HepG2 (cell line): ENCODE data around the gene EIF3L. TPM values are rescaled to one million over a fixed set of nuclear protein-coding genes. Genes with fewer than 3 reads are reported as not detected.

Source experiments
- ATM ChIP-seq: fragments of 450-650 bp; IDR thresholded peaks from 2 replicates; pipeline ENCODE4 v1.7.1; 2017; ENCODE audit warnings: mild to moderate bottlenecking, borderline replicate concordance
- CC2D1A ChIP-seq: sonication (generic); formaldehyde crosslinking; IDR thresholded peaks from 2 replicates; pipeline ENCODE4 v1.8.1; 2023; ENCODE audit warnings: mild to moderate bottlenecking, missing genetic modification reagents
- DNMT3B ChIP-seq: conservative IDR thresholded peaks from 2 replicates; pipeline ENCODE4 v1.6.1; 2016; ENCODE audit warnings: missing biosample characterization, control low read depth
- DR1 ChIP-seq: sonication (generic); formaldehyde crosslinking; IDR thresholded peaks from 2 replicates; pipeline ENCODE4 v1.8.0; 2021; ENCODE audit warnings: mild to moderate bottlenecking, missing genetic modification reagents, inconsistent platforms
- EEA1 ChIP-seq: sonication (generic); formaldehyde crosslinking; IDR thresholded peaks from 2 replicates; pipeline ENCODE4 v1.5.1; 2020; ENCODE audit warnings: mild to moderate bottlenecking, missing genetic modification reagents, borderline replicate concordance
- ESRRA ChIP-seq: sonication (generic); formaldehyde crosslinking; IDR thresholded peaks from 2 replicates; pipeline ENCODE4 v1.5.1; 2020; ENCODE audit warnings: mild to moderate bottlenecking, low read depth, missing genetic modification reagents
- FOXO1 ChIP-seq: sonication (generic); formaldehyde crosslinking; IDR thresholded peaks from 2 replicates; pipeline ENCODE4 v1.4.0; 2020; ENCODE audit warnings: missing genetic modification reagents
- GZF1 ChIP-seq: sonication (generic); formaldehyde crosslinking; IDR thresholded peaks from 2 replicates; pipeline ENCODE4 v1.5.1; 2020; ENCODE audit warnings: mild to moderate bottlenecking, missing genetic modification reagents
- HDAC2 ChIP-seq: sonication (generic); formaldehyde crosslinking; IDR thresholded peaks from 2 replicates; pipeline ENCODE4 v1.4.0; 2020; ENCODE audit warnings: missing genetic modification reagents
- HNF4A ChIP-seq: sonication (generic); formaldehyde crosslinking; IDR thresholded peaks from 2 replicates; pipeline ENCODE4 v1.4.0; 2020; ENCODE audit warnings: missing genetic modification reagents
- KLF11 ChIP-seq: IDR thresholded peaks from 2 replicates; pipeline ENCODE4 v1.6.1; 2016; ENCODE audit warnings: missing compliant biosample characterization
- NR2C2 ChIP-seq: sonication (generic); formaldehyde crosslinking; IDR thresholded peaks from 2 replicates; pipeline ENCODE4 v1.4.0; 2020; ENCODE audit warnings: missing genetic modification reagents, mild to moderate bottlenecking, moderate library complexity, borderline replicate concordance
- REL ChIP-seq: sonication (generic); formaldehyde crosslinking; conservative IDR thresholded peaks from 2 replicates; pipeline ENCODE4 v1.8.0; 2022; ENCODE audit warnings: mild to moderate bottlenecking, missing genetic modification reagents, moderate library complexity
- SSRP1 ChIP-seq: IDR thresholded peaks from 2 replicates; pipeline ENCODE4 v1.6.1; 2016; ENCODE audit warnings: control low read depth
- TSC22D2 ChIP-seq: sonication (generic); formaldehyde crosslinking; IDR thresholded peaks from 2 replicates; pipeline ENCODE4 v1.5.1; 2020; ENCODE audit warnings: missing genetic modification reagents, mild to moderate bottlenecking, borderline replicate concordance
- ZBTB14 ChIP-seq: sonication (generic); formaldehyde crosslinking; IDR thresholded peaks from 2 replicates; pipeline ENCODE4 v1.4.0; 2020; ENCODE audit warnings: missing genetic modification reagents
- ZNF296 ChIP-seq: sonication (generic); formaldehyde crosslinking; conservative IDR thresholded peaks from 2 replicates; pipeline ENCODE4 v1.5.0; 2020; ENCODE audit warnings: mild to moderate bottlenecking, missing genetic modification reagents
- ZNF460 ChIP-seq: sonication (generic); formaldehyde crosslinking; IDR thresholded peaks from 2 replicates; pipeline ENCODE4 v1.5.1; 2020; ENCODE audit warnings: missing genetic modification reagents, mild to moderate bottlenecking, borderline replicate concordance
- ZNF749 ChIP-seq: sonication (generic); formaldehyde crosslinking; IDR thresholded peaks from 2 replicates; pipeline ENCODE4 v1.8.0; 2022; ENCODE audit warnings: mild to moderate bottlenecking, missing genetic modification reagents, moderate library complexity, borderline replicate concordance
- ZNF768 ChIP-seq: sonication (generic); formaldehyde crosslinking; IDR thresholded peaks from 2 replicates; pipeline ENCODE4 v1.4.0; 2020; ENCODE audit warnings: missing genetic modification reagents
- ZNF777 ChIP-seq: sonication (generic); formaldehyde crosslinking; IDR thresholded peaks from 2 replicates; pipeline ENCODE4 v1.4.0; 2020; ENCODE audit warnings: missing genetic modification reagents
- polyA plus RNA-seq, 8 experiments: library from polyadenylated mRNA; depleted of rRNA in 3 of 8; stranded (reverse) in 7 of 8; unstranded in 1 of 8; fragments of >200 nt; fragmentation: Illumina TruSeq in 4 of 8; extraction: Trizol in 4 of 8; gene quantifications; 2 replicates each; pipeline versions ENCODE4 v1.2.1 to v1.2.3, GENCODE V29; 2011 to 2016; ENCODE audit warnings: low read depth in 4 of 8, missing spikeins in 1 of 8, mixed read lengths in 1 of 8; ENCODE audit not compliant: insufficient read depth in 1 of 8
- total RNA-seq, 5 experiments: library from RNA; depleted of rRNA; stranded (reverse); fragments of >200 nt; fragmentation: Illumina TruSeq; extraction: Trizol; gene quantifications; 2 replicates each; pipeline ENCODE4 v1.2.3, GENCODE V29; 2016; ENCODE audit warnings: low read depth in 1 of 5
- TF ChIP-seq, protein P1 (sequence below): sonication (generic); formaldehyde crosslinking; IDR thresholded peaks from 2 replicates; pipeline ENCODE4 v1.4.0; 2020; ENCODE audit warnings: missing genetic modification reagents
- TF ChIP-seq, protein P2 (sequence below): sonication (generic); formaldehyde crosslinking; IDR thresholded peaks from 2 replicates; pipeline ENCODE4 v1.5.0; 2020; ENCODE audit warnings: mild to moderate bottlenecking, missing genetic modification reagents, borderline replicate concordance
- TF ChIP-seq, protein P3 (sequence below): sonication (generic); IDR thresholded peaks from 2 replicates; pipeline ENCODE4 v1.6.1; 2016; ENCODE audit warnings: low read depth, borderline replicate concordance

Gene EIF3L
- total and polyA plus RNA-seq, 2 of the 13 experiments (the other 11 are each of a cell fraction or from before 2014, with no cell fraction given): 514 to 793 TPM

- TF ChIP-seq HDAC2 (CRISPR knock-in tag): peak; percentile 50; the same call in 1 of the 2 replicates
- TF ChIP-seq ZNF296 (CRISPR knock-in tag): no peak
- TF ChIP-seq CC2D1A (CRISPR knock-in tag): no peak
- TF ChIP-seq KLF11: 0 out of 2 replicates have a peak, but pooled peaks have one; percentile 42
- TF ChIP-seq ZNF777: no peak
- TF ChIP-seq, protein P1, sequence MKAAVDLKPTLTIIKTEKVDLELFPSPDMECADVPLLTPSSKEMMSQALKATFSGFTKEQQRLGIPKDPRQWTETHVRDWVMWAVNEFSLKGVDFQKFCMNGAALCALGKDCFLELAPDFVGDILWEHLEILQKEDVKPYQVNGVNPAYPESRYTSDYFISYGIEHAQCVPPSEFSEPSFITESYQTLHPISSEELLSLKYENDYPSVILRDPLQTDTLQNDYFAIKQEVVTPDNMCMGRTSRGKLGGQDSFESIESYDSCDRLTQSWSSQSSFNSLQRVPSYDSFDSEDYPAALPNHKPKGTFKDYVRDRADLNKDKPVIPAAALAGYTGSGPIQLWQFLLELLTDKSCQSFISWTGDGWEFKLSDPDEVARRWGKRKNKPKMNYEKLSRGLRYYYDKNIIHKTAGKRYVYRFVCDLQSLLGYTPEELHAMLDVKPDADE (CRISPR knock-in tag): no peak
- TF ChIP-seq, protein P2, sequence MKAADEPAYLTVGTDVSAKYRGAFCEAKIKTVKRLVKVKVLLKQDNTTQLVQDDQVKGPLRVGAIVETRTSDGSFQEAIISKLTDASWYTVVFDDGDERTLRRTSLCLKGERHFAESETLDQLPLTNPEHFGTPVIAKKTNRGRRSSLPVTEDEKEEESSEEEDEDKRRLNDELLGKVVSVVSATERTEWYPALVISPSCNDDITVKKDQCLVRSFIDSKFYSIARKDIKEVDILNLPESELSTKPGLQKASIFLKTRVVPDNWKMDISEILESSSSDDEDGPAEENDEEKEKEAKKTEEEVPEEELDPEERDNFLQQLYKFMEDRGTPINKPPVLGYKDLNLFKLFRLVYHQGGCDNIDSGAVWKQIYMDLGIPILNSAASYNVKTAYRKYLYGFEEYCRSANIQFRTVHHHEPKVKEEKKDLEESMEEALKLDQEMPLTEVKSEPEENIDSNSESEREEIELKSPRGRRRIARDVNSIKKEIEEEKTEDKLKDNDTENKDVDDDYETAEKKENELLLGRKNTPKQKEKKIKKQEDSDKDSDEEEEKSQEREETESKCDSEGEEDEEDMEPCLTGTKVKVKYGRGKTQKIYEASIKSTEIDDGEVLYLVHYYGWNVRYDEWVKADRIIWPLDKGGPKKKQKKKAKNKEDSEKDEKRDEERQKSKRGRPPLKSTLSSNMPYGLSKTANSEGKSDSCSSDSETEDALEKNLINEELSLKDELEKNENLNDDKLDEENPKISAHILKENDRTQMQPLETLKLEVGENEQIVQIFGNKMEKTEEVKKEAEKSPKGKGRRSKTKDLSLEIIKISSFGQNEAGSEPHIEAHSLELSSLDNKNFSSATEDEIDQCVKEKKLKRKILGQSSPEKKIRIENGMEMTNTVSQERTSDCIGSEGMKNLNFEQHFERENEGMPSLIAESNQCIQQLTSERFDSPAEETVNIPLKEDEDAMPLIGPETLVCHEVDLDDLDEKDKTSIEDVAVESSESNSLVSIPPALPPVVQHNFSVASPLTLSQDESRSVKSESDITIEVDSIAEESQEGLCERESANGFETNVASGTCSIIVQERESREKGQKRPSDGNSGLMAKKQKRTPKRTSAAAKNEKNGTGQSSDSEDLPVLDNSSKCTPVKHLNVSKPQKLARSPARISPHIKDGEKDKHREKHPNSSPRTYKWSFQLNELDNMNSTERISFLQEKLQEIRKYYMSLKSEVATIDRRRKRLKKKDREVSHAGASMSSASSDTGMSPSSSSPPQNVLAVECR: no peak; the same call in 1 of the 2 replicates
- no peak for TF ChIP-seq REL (CRISPR knock-in tag)
- no peak for TF ChIP-seq TSC22D2 (CRISPR knock-in tag)
- no peak for TF ChIP-seq ZNF749 (CRISPR knock-in tag)
- no peak for TF ChIP-seq ZNF768 (CRISPR knock-in tag)
- TF ChIP-seq ZNF460: peak; percentile 98
- no peak for TF ChIP-seq EEA1 (CRISPR knock-in tag)
- TF ChIP-seq DR1 (CRISPR knock-in tag): no peak
- TF ChIP-seq FOXO1 (CRISPR knock-in tag): peak; percentile 34; the same call in 1 of the 2 replicates
- no peak for TF ChIP-seq ATM
- TF ChIP-seq HNF4A (CRISPR knock-in tag): peak; percentile 49; the same call in 1 of the 2 replicates
- peak; percentile 73; the same call in 1 of the 2 replicates for TF ChIP-seq ESRRA (CRISPR knock-in tag)
- peak; percentile 17; the same call in 1 of the 2 replicates for TF ChIP-seq NR2C2 (CRISPR knock-in tag)
- TF ChIP-seq, protein P3, sequence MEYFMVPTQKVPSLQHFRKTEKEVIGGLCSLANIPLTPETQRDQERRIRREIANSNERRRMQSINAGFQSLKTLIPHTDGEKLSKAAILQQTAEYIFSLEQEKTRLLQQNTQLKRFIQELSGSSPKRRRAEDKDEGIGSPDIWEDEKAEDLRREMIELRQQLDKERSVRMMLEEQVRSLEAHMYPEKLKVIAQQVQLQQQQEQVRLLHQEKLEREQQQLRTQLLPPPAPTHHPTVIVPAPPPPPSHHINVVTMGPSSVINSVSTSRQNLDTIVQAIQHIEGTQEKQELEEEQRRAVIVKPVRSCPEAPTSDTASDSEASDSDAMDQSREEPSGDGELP: peak; percentile 88
- TF ChIP-seq GZF1 (CRISPR knock-in tag): no peak
- no peak for TF ChIP-seq ZBTB14 (CRISPR knock-in tag)
- peak; percentile 83; the same call in 1 of the 2 replicates for TF ChIP-seq SSRP1 (CRISPR knock-in tag)
- no peak for TF ChIP-seq DNMT3B (CRISPR knock-in tag)
Measured at GRCh38 chr22:37842015-37842793, 7.0 kb upstream of the EIF3L start (continued).
